Neuronal stem cell (in vitro differentiated cells): ENCODE results near the gene MAPK11.
"Not testable (repeated sequence)": the region's sequence is repeated elsewhere in the genome, so short reads cannot be mapped to it uniquely, and the experiment has no call there.

ENCODE experiments used
- DNase-seq: peaks from one replicate; pipeline ENCODE4 v3.0.0-alpha.2; 2013; ENCODE audit warnings: low spot score
- H2AFZ ChIP-seq: one replicate; pipeline ENCODE4 v1.6.1; 2013; ENCODE audit warnings: mild to moderate bottlenecking, low read length, inconsistent platforms
- H2AK5ac ChIP-seq: 2 replicates; pipeline ENCODE4 v1.6.1; 2013; ENCODE audit warnings: low read depth, mild to moderate bottlenecking, inconsistent platforms, low read length, moderate library complexity, mixed read lengths
- H2BK120ac ChIP-seq: 2 replicates; pipeline ENCODE4 v1.6.1; 2013; ENCODE audit warnings: low read depth, mild to moderate bottlenecking, inconsistent platforms, low read length, moderate library complexity, mixed read lengths
- H2BK12ac ChIP-seq: one replicate; pipeline ENCODE4 v1.6.1; 2013; ENCODE audit warnings: low read length, inconsistent platforms
- H2BK15ac ChIP-seq: 2 replicates; pipeline ENCODE4 v1.6.1; 2013; ENCODE audit warnings: mild to moderate bottlenecking, low read length, inconsistent platforms, mixed read lengths
- H2BK5ac ChIP-seq: one replicate; pipeline ENCODE4 v1.6.1; 2013; ENCODE audit warnings: inconsistent platforms, mild to moderate bottlenecking, low read length, moderate library complexity
- H3K14ac ChIP-seq: one replicate; pipeline ENCODE4 v1.6.1; 2013; ENCODE audit warnings: low read length, inconsistent platforms
- H3K18ac ChIP-seq: 2 replicates; pipeline ENCODE4 v1.6.1; 2013; ENCODE audit warnings: low read length, inconsistent platforms
- H3K23ac ChIP-seq: 2 replicates; pipeline ENCODE4 v1.6.1; 2013; ENCODE audit warnings: low read depth, mild to moderate bottlenecking, mixed read lengths, low read length, inconsistent platforms; ENCODE audit not compliant: poor library complexity
- H3K27ac ChIP-seq: replicated peaks from 3 replicates; pipeline ENCODE4 v1.5.1; 2013; ENCODE audit warnings: low read length, inconsistent platforms
- H3K27me3 ChIP-seq, 3 experiments: 2 replicates each; pipeline ENCODE4 v1.6.1; 2013; ENCODE audit warnings: low read length in 3 of 3, mild to moderate bottlenecking in 2 of 3, inconsistent platforms in 1 of 3, low read depth in 1 of 3, mixed read lengths in 1 of 3, moderate library complexity in 1 of 3; ENCODE audit not compliant: control insufficient read depth in 3 of 3, insufficient read depth in 3 of 3
- H3K36me3 ChIP-seq, 2 donors: replicated peaks in 1 of 2; 2 replicates each; pipeline ENCODE4 v1.6.1; 2013; ENCODE audit warnings: low read length in 2 of 2; ENCODE audit not compliant: control insufficient read depth in 2 of 2, insufficient read depth in 2 of 2
- H3K4ac ChIP-seq: 2 replicates; pipeline ENCODE4 v1.6.1; 2013; ENCODE audit warnings: inconsistent platforms, mild to moderate bottlenecking, low read length, moderate library complexity
- H3K4me1 ChIP-seq, 2 donors: 1 replicate in 1 of 2; 2 replicates in 1 of 2; pipeline ENCODE4 v1.6.1; 2013; ENCODE audit warnings: low read length in 2 of 2, low read depth in 1 of 2; ENCODE audit not compliant: control insufficient read depth in 2 of 2, insufficient read depth in 1 of 2
- H3K4me2 ChIP-seq: one replicate; pipeline ENCODE4 v1.6.1; 2013; ENCODE audit warnings: mild to moderate bottlenecking, low read length, inconsistent platforms; ENCODE audit not compliant: insufficient read depth, poor library complexity, severe bottlenecking
- H3K4me3 ChIP-seq, 2 donors: 2 replicates each; pipeline ENCODE4 v1.5.1; 2013; ENCODE audit warnings: low read length in 2 of 2, mild to moderate bottlenecking in 2 of 2, inconsistent platforms in 1 of 2, moderate library complexity in 1 of 2
- H3K79me1 ChIP-seq: one replicate; pipeline ENCODE4 v1.6.1; 2013; ENCODE audit warnings: low read depth, mild to moderate bottlenecking, inconsistent platforms, low read length, moderate library complexity
- H3K9ac ChIP-seq: one replicate; pipeline ENCODE4 v1.6.1; 2013; ENCODE audit warnings: mild to moderate bottlenecking, low read depth, low read length, inconsistent platforms; ENCODE audit not compliant: poor library complexity
- H3K9me3 ChIP-seq, 2 donors: replicated peaks in 1 of 2; 2 replicates each; pipeline versions ENCODE3 to v1.6.1; 2013; ENCODE audit warnings: low read length in 2 of 2, mild to moderate bottlenecking in 2 of 2, inconsistent platforms in 1 of 2, low read depth in 1 of 2, mixed read lengths in 1 of 2, moderate library complexity in 1 of 2; ENCODE audit not compliant: control insufficient read depth in 2 of 2, insufficient read depth in 1 of 2
- H4K8ac ChIP-seq: one replicate; pipeline ENCODE4 v1.6.1; 2013; ENCODE audit warnings: low read depth, mild to moderate bottlenecking, inconsistent platforms, low read length, moderate library complexity
- H4K91ac ChIP-seq: one replicate; pipeline ENCODE4 v1.6.1; 2013; ENCODE audit warnings: low read length, low read depth, mild to moderate bottlenecking, inconsistent platforms; ENCODE audit not compliant: poor library complexity
- WGBS, 2 donors: extraction: QIAGEN DNeasy Blood & Tissue Kit; methylation state at CpG; one replicate each; pipeline ENCODE4 v1.1.7; 2013; ENCODE audit warnings: missing lambda C conversion rate in 2 of 2, mixed read lengths in 1 of 2; ENCODE audit not compliant: insufficient read length in 2 of 2, insufficient replicate concordance in 1 of 2; ENCODE audit errors: extremely low coverage in 2 of 2; 5-methylcytosine and 5-hydroxymethylcytosine counted together

The MAPK11 gene

DNA sequence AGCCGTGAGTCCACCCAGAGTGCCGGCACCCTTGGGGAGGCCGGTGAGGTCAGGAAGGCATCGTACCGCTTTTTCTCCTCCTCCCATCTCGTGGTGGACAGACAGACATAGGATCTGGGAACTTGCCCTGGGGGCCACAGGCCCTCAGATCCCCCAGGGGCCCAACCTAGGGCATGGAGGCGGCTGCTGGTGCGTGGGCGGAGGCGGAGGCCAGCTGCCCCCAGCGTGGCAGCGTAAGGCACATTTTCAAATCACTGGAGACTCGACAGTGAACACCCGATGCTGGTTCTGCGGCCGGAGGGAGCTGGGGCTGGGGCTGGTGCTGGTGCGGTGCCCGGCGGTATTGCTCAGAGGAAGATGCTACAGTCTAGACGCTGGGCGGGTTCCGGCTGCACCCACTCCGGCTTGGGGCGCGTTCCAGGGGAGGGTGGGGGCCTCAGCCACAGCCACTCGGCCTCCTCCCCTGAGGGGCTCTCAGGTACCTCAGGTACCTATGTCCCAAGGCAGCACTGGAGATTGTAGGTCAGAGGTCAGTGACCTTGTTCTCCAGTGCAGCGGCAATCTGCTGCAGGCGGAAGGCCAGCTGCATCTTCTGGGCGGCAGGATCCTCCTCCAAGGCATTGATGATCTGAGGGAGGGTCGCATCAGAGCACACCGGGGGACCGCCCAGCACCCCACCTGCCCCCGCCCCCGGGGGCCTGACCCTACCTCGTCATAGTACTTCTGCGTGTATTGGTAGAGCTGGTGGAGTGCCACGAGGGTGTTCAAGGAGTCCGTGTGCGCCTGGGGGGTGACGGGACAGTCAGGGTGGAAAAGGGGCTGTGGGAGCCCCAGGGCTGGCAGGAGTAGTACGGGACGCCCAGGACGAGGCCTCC lies 5.2 kb upstream of the MAPK11 start:
- Histone ChIP-seq H4K8ac (no peak overlapping the region), H3K27me3 (peaks cover 0 to under 1% (median 0%) of the 10 kb centered on the region in 3 experiments), H3K27ac (peak overlapping the region; percentile 39), H3K4me3 (no peak overlapping the region), H3K4me1 (peaks cover 20 to 29% of the 10 kb centered on the region in 2 donors), H3K14ac (peak overlapping the region; percentile 21), H3K18ac (peak overlapping the region; percentile 27), H3K9ac (peak overlapping the region; percentile 44), H4K91ac (peak overlapping the region; percentile 30), H3K4ac (no peak overlapping the region), H2BK15ac (peak overlapping the region; percentile 49), H2BK120ac (no peak overlapping the region), H3K23ac (no peak overlapping the region), H3K79me1 (peaks cover 5% of the 10 kb centered on the region), H3K9me3 (peaks cover 5 to 7% of the 10 kb centered on the region in 2 donors), H2AK5ac (peak overlapping the region; percentile 75), H3K36me3 (peaks cover 46 to 65% of the 10 kb centered on the region in 2 donors), H3K4me2 (no peak overlapping the region), H2AFZ (no peak overlapping the region), H2BK12ac (no peak overlapping the region), H2BK5ac (no peak overlapping the region)
- no CpG with 5 or more reads among the region's 43 CpGs for WGBS, 2 donors
- DNase-seq: no peak

DNA sequence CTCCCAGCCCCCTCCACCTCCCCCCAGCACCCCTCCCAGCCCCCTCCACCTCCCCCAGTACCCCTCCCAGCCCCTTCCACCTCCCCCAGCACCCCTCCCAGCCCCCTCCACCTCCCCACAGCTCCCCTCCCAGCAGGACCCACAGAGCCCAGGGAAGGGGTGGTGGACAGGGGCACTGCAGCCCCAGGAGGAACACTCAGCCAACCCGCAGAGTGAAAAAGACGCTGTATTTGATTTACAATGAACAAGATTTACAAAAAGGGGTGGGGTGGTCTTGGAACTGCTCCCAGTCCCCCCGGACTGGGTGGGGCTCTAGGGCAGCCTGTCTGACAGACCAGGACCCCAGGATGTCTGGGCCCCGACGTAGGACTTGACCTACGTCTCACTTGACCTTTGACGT lies 4.6 kb upstream of the MAPK11 start:
- Histone ChIP-seq H2AK5ac (peak overlapping the region; percentile 75), H3K79me1 (peaks cover 5% of the 10 kb centered on the region), H3K4me1 (peaks cover 20 to 29% of the 10 kb centered on the region in 2 donors), H3K4me3 (no peak overlapping the region), H2BK15ac (peak overlapping the region; percentile 49), H3K14ac (no peak overlapping the region), H3K9ac (no peak overlapping the region), H2BK120ac (no peak overlapping the region), H3K18ac (no peak overlapping the region), H3K27me3 (peaks cover 0 to 2% (median 0%) of the 10 kb centered on the region in 3 experiments), H2BK12ac (no peak overlapping the region), H3K36me3 (peaks cover 42 to 58% of the 10 kb centered on the region in 2 donors), H4K91ac (peak overlapping the region; percentile 30), H3K23ac (no peak overlapping the region), H2BK5ac (no peak overlapping the region), H3K9me3 (peaks cover 5 to 7% of the 10 kb centered on the region in 2 donors), H4K8ac (no peak overlapping the region), H3K4ac (no peak overlapping the region), H2AFZ (no peak overlapping the region), H3K4me2 (no peak overlapping the region), H3K27ac (peak overlapping the region; percentile 39)
- no peak for DNase-seq
- WGBS, 2 donors: no CpG with 5 or more reads among the region's 7 CpGs

DNA sequence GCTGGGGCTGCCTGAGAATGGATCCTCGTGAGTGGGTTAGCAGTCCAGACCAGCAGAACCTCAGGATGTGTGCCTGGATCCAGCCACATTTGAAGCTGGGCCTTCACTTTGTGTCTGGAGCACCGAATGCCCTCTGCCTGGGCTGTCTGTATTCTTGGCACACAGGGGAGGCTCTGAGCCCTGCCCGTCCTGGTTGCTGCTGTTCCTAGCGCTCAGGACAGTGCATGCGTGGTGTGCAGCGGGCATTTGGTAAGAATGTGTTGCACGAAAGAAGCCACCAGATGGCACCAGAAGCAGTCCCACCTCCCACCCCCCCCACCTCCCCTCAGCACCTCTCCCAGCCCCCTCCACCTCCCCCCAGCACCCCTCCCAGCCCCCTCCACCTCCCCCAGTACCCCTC lies 4.1 kb upstream of the MAPK11 start:
- Histone ChIP-seq H4K8ac (no peak overlapping the region), H3K4me2 (no peak overlapping the region), H2BK5ac (no peak overlapping the region), H4K91ac (no peak overlapping the region), H3K4ac (no peak overlapping the region), H3K27ac (no peak overlapping the region), H3K36me3 (peaks cover 37 to 54% of the 10 kb centered on the region in 2 donors), H3K14ac (no peak overlapping the region), H3K9ac (no peak overlapping the region), H3K4me3 (no peak overlapping the region), H2BK15ac (no peak overlapping the region), H3K79me1 (peaks cover 5% of the 10 kb centered on the region), H2AK5ac (no peak overlapping the region), H3K23ac (no peak overlapping the region), H3K18ac (no peak overlapping the region), H3K27me3 (peaks cover 0 to 6% (median 0%) of the 10 kb centered on the region in 3 experiments), H3K4me1 (peaks cover 24 to 29% of the 10 kb centered on the region in 2 donors), H2AFZ (no peak overlapping the region), H2BK12ac (no peak overlapping the region), H3K9me3 (peaks cover 5 to 7% of the 10 kb centered on the region in 2 donors), H2BK120ac (no peak overlapping the region)
- DNase-seq: no peak
- WGBS, 2 donors: no CpG with 5 or more reads among the region's 7 CpGs

DNA sequence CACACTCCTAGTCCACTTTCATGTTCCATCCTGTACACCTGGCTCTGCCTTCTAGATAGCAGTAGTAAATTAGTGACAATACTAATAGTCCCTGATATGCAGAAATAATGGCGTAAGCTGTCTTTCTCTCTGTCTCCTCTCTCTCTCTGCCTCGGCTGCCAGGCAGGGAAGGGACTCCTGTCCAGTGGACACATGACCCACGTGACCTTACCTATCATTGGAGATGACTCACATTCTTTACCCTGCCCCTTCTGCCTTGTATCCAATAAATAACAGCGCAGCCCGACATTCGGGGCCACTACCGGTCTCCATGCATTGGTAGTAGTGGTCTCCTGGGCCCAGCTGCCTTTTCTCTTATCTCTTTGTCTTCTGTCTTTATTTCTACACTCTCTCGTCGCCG lies 3.6 kb upstream of the MAPK11 start:
- not testable (repeated sequence) for H3K4me2 ChIP-seq, H3K14ac ChIP-seq, DNase-seq, H3K18ac ChIP-seq, H2BK15ac ChIP-seq, H3K79me1 ChIP-seq, H2BK120ac ChIP-seq, H3K4me3 ChIP-seq, H2BK12ac ChIP-seq, H2AFZ ChIP-seq, H3K9ac ChIP-seq, H4K8ac ChIP-seq, H2AK5ac ChIP-seq, H3K4ac ChIP-seq, H3K27ac ChIP-seq, H3K27me3 ChIP-seq, H2BK5ac ChIP-seq, H3K9me3 ChIP-seq, H4K91ac ChIP-seq, H3K23ac ChIP-seq
- Histone ChIP-seq H3K4me1 (peaks cover 26 to 29% of the 10 kb centered on the region in 2 donors), H3K36me3 (peaks cover 33 to 48% of the 10 kb centered on the region in 2 donors)
- no CpG with 5 or more reads among the region's 10 CpGs for WGBS, 2 donors
